Renal pelvis (tissue), 4 donors: ENCODE measurements around the gene CDC42SE2. TPM values are rescaled to one million over a fixed set of nuclear protein-coding genes. Genes with fewer than 3 reads are reported as not detected.
A peak's percentile ranks its signal among the peaks of the same experiment; 100 is the strongest.
"Not testable (repeated sequence)": the region's sequence is repeated elsewhere in the genome, so short reads cannot be mapped to it uniquely, and the experiment has no call there.

Experiments used
- DNase-seq: peaks from one replicate; pipeline ENCODE4 v3.0.0-alpha.2; 2013
- polyA plus RNA-seq, 3 donors: library from polyadenylated mRNA; unstranded; fragments of 120-200 nt; gene quantifications; one replicate each; pipeline ENCODE4 v1.2.1, GENCODE V29; 2013; ENCODE audit not compliant: insufficient read length in 3 of 3

The CDC42SE2 gene
- polyA plus RNA-seq, 3 donors = 44.2 to 54.0 (median 44.7) TPM

DNA sequence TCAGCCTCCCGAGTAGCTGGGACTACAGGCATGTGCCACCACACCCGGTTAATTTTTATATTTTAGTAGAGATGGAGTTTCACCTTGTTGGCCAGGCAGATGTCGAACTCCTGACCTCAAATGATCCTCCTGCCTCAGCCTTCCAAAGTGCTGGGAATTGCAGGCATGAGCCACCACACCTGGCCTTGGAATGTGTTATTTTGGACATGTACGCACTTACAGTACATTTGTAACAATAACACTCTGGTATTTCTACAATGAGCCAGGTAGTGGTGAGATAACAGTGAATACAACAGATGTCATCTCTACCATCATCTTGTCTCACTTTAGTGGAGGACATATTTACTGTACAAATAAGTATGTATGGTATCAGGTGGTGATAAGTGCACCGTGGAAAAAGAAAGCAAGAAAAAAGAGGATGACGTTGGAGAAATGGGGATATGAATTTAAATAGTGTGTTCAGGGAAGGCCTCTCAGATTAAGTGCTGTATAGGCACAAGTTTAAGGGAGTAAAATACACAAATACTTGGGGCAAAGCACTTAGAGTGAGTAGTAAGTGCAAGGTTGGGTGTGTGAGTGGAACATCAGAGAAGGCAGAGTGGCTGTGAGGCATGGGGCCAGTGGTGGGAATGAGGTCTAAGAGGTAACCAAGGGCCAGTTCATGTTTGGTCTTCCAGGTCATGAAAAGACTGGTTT, 100.1 kb downstream of the CDC42SE2 start:
- no peak for DNase-seq

DNA sequence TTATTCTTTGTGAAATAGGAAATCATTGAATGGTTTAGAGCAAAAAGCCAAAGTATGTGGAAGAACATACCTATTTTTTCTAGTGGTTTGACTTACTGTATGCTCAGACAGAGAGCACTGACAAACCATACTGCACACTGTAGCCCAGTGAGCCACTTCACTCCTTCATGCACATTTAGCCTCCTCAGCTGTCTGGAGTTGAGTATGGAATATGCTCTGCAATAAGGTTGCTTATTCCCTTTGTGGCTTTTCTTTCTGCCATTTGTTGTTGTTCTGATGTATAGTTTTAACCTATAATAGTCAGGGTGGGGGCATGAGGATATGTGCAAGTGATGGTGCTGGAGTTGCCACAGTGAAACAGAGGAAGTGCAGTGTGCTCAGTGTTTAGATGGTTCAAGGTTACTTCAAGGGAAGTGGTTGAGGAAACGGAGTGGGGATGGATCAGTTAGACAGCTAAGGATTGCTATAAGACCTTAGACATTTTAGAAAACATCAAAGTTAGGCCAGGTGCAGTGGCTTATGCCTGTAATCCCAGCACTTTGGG, 100.7 kb downstream of the CDC42SE2 start:
- no peak for DNase-seq

DNA sequence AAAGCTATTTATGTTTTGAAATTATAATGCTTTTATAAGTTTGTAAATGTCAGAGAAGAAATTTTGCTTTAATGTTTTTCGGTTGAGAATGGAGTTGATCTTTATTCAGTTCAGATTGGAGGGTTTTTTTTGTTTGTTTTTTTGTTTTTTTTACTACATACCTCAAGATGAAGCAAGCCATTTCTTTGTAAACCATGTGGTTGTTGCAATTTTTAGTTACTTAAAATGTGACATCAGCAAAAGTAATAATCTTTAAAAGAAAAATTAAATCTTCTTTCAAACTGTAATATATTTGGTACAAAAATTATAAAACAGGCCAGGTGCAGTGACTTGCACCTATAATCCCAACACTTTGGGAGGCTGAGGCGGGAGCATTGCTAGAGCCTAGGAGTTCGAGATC, 102.6 kb downstream of the CDC42SE2 start:
- no peak for DNase-seq

GRCh38 chr5:131367219-131367860, 103.5 kb downstream of the CDC42SE2 start:
- DNase-seq = no peak

DNA sequence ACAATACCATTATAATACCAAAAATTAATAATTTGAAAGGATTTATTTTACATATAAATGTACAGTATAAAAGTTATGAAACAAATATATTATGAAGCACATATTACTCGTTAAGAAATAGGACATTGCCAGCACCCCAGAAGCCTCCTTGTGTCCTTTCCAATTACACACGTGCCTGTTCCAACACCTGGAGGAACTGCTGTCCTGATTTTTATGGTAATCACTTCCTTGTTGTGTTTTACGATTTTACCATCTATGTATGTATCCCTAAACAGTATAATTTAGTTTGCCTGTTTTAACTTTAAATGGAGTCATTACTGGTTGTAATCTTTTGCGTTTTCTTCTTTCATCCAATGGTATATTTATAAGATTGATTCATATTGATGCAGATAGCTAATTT, 105.0 kb downstream of the CDC42SE2 start:
- DNase-seq = no peak

- DNase-seq = no peak
These were observed 105.7 kb downstream of the CDC42SE2 start for GRCh38 chr5:131369558-131369957.

- DNase-seq = no peak
These were observed 108.0 kb downstream of the CDC42SE2 start for GRCh38 chr5:131371835-131372234.

DNA sequence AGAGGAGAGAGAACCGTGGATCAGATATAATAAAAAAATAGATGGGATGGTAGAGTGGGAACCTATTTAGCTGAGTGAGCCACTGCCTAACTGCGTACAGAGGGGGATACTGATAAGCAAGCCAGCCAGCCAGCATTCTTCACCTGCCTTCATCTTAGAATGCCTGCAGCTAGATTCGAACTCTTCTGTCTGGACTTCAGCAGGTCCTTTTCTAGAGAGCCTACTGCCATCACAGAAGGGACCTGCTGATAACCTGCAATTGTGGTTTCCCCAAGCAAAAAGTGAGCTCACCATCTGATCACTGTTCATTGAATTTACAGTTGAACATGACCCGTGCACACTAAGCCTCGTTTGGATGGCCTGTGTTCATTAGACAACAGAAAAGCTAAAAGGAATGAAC, 109.4 kb downstream of the CDC42SE2 start:
- no peak for DNase-seq

DNA sequence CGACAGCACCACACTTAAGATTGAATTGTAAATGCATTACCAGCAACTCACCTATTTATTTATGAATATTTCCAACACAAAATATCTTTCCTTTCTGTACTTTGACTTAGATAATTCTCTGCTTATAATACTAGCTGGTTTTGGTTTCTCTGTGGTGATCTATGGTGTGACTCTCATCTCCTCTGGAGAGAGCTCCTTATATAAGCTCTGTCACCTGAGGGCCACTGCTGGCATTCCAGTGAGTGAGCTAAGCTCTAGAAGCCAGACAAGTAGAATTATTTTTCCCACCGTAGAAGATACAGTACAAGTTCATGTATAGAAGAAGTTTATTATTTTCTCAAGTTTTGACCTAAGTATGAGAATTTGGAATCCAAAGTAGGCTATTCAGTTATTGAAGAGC, 111.5 kb downstream of the CDC42SE2 start:
- no peak for DNase-seq

- DNase-seq = no peak
These were observed 113.5 kb downstream of the CDC42SE2 start for GRCh38 chr5:131377346-131377745.

DNA sequence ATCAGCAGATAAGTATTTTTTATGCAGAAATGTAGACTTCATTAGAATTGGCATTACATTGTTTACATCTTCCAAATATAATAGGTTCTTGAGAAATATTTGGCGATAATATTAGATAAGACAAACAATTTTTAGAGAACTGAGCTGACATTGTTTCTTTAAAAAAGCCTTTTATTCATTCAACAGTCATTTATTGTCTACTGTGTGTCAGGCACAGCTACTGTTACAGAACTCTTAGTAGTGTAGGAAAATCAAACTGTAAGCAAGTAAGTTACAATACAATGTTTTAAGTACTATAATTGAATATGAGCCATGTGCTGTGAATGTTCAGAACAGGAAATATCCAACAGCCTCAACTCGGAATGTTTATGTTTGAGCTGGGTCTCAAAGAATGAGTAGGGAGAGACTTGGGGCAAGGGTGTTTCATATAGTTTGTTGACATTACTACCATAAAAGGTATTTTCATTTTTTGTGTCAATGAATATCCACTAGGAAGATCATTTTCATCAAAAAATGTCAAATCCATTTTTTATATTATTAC, 114.0 kb downstream of the CDC42SE2 start:
- no peak for DNase-seq

- DNase-seq = no peak
These were observed 115.1 kb downstream of the CDC42SE2 start for GRCh38 chr5:131378721-131379541.

DNA sequence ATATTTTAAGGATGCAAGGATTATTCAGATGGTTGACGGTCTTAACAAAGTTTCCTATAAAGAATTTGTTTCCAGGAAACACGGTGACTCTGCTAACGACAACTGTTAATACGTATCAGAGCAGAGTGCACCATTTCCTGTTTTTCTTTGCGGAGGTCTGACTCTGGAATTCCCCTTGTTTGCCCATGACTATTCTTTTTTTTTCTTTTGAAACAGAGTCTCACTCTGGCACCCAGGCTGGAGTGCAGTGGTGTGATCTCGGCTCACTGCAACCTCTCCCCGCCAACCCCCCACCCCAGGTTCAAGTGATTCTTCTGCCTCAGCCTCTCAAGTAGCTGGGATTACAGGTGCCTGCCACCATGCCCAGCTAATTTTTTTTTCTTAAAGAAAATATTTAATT, 115.9 kb downstream of the CDC42SE2 start:
- DNase-seq = no peak

DNA sequence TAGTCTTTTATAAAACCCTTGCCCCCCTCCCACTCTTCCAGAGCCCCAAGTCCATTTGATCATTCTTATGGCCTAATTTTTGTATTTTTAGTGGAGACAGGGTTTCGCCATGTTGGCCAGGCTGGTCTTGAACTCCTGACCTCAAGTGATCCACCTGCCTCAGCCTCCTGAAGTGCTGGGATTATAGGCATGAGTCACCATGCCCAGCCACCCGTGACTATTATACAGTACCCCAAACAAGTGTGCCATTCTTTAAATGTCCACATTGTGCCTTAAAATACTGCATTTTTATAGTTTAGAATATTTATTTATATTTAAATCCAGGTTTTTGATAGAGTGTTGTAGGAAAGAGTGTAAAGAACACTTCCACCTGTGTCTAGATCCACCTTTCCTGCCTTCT, 116.4 kb downstream of the CDC42SE2 start:
- DNase-seq = not testable (repeated sequence)

- no peak for DNase-seq
These were observed 117.2 kb downstream of the CDC42SE2 start for GRCh38 chr5:131381021-131381420.

GRCh38 chr5:131381777-131382176, 117.9 kb downstream of the CDC42SE2 start:
- no peak for DNase-seq

GRCh38 chr5:131382407-131383395, 118.8 kb downstream of the CDC42SE2 start:
- no peak for DNase-seq

GRCh38 chr5:131384173-131384572, 120.3 kb downstream of the CDC42SE2 start:
- no peak for DNase-seq

DNA sequence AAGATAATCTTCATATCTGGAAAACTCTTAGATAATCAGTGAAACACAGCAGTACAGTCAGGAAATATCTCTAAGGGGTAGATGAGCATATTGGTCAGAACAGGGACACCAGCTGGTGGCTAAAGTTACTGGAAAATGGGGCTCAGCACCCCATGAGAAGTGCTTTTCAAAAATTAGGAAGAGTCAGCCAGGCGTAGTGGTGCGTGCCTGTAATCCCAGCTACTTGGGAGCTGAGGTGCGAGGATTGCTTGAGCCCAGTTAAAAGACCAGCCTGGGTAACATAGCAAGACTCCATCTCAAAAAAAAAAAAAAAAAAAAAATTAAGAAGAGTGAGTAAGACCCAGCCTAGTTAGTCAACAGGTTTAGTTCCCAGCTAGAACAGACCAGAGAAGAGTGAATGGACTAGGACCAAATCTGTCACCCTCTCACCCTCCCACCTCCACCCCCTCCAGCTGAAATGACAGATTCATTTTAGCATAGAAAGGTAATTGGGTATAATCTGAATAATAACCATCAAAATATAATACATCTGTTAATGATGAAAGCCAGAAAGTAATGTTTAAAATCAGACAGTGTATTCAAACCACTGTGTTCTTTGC, 120.9 kb downstream of the CDC42SE2 start:
- no peak for DNase-seq

- no peak for DNase-seq
These were observed 122.3 kb downstream of the CDC42SE2 start for GRCh38 chr5:131386124-131386523.

DNA sequence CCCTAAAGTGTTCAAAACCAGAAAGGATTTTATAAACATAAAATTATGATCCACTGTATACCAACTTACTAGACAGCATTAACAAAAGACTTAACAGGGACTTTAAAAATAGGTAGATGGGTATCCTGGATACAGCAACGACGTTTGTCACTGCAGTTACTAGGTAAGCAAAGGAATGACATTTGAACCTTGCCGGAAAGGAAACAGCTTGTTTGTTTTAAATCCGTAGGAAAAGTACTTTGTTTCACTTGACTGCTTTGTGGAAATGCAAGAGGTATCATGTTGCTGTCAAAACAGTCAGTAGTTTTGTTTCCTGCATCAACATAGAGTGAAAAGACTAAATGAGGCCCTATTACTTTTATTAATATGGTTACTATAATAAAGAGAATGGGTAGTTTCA, 122.9 kb downstream of the CDC42SE2 start:
- peak; percentile 91 for DNase-seq
